H9 (cell line): Measurements from ENCODE around the gene GADD45A. TPM values are rescaled to one million over a fixed set of nuclear protein-coding genes. Genes with fewer than 3 reads are reported as not detected.

Source experiments
- DNase-seq: peaks from one replicate; pipeline ENCODE4 v3.0.0-alpha.2; 2017
- H2AFZ ChIP-seq: one replicate; pipeline ENCODE4 v1.6.1; 2013; ENCODE audit warnings: mild to moderate bottlenecking, low read length, control low read depth, moderate library complexity
- H2AK5ac ChIP-seq: 2 replicates; pipeline ENCODE4 v1.6.1; 2013; ENCODE audit warnings: low read length, control low read depth, mixed read lengths; ENCODE audit not compliant: insufficient read length
- H2BK120ac ChIP-seq: one replicate; pipeline ENCODE4 v1.6.1; 2013; ENCODE audit warnings: low read depth, mild to moderate bottlenecking, low read length, control low read depth, inconsistent platforms; ENCODE audit not compliant: poor library complexity, severe bottlenecking
- H2BK12ac ChIP-seq: 2 replicates; pipeline ENCODE4 v1.6.1; 2013; ENCODE audit warnings: low read length, control low read depth, mixed read lengths, low read depth; ENCODE audit not compliant: insufficient read length
- H2BK15ac ChIP-seq: 2 replicates; pipeline ENCODE4 v1.6.1; 2013; ENCODE audit warnings: low read depth, low read length, control low read depth
- H2BK20ac ChIP-seq: one replicate; pipeline ENCODE4 v1.6.1; 2013; ENCODE audit warnings: low read depth, mild to moderate bottlenecking, low read length, control low read depth, inconsistent platforms; ENCODE audit not compliant: poor library complexity, severe bottlenecking
- H2BK5ac ChIP-seq: 2 replicates; pipeline ENCODE4 v1.6.1; 2013; ENCODE audit warnings: low read length, control low read depth, mixed read lengths; ENCODE audit not compliant: insufficient read length
- H3K14ac ChIP-seq: 2 replicates; pipeline ENCODE4 v1.6.1; 2013; ENCODE audit warnings: low read length, control low read depth; ENCODE audit not compliant: insufficient read depth
- H3K18ac ChIP-seq: 2 replicates; pipeline ENCODE4 v1.6.1; 2013; ENCODE audit warnings: low read depth, mild to moderate bottlenecking, mixed read lengths, low read length, control low read depth; ENCODE audit not compliant: insufficient read length
- H3K23ac ChIP-seq: 2 replicates; pipeline ENCODE4 v1.6.1; 2013; ENCODE audit warnings: low read length, control low read depth, mixed read lengths, low read depth; ENCODE audit not compliant: insufficient read length
- H3K23me2 ChIP-seq: 2 replicates; pipeline ENCODE4 v1.6.1; 2013; ENCODE audit warnings: low read depth, mild to moderate bottlenecking, mixed read lengths, low read length, control low read depth; ENCODE audit not compliant: insufficient read length, poor library complexity, severe bottlenecking
- H3K27ac ChIP-seq: 2 replicates; pipeline ENCODE4 v1.5.1; 2013; ENCODE audit warnings: low read length, control low read depth, mixed read lengths, low read depth; ENCODE audit not compliant: insufficient read length
- H3K27me3 ChIP-seq: 2 replicates; pipeline ENCODE4 v1.6.1; 2013; ENCODE audit warnings: low read length, control low read depth, inconsistent platforms; ENCODE audit not compliant: insufficient read depth
- H3K4ac ChIP-seq: 2 replicates; pipeline ENCODE4 v1.6.1; 2013; ENCODE audit warnings: low read depth, mild to moderate bottlenecking, control low read depth, inconsistent platforms, low read length, moderate library complexity
- H3K4me1 ChIP-seq: 2 replicates; pipeline ENCODE4 v1.6.1; 2013; ENCODE audit warnings: low read length, control low read depth, inconsistent platforms; ENCODE audit not compliant: insufficient read depth
- H3K4me2 ChIP-seq: 2 replicates; pipeline ENCODE4 v1.6.1; 2013; ENCODE audit warnings: low read length, control low read depth, mixed read lengths; ENCODE audit not compliant: insufficient read length, insufficient read depth
- H3K56ac ChIP-seq: 2 replicates; pipeline ENCODE4 v1.6.1; 2013; ENCODE audit warnings: low read depth, mild to moderate bottlenecking, mixed read lengths, low read length, control low read depth; ENCODE audit not compliant: insufficient read length
- H3K79me1 ChIP-seq: 2 replicates; pipeline ENCODE4 v1.6.1; 2013; ENCODE audit warnings: low read depth, mild to moderate bottlenecking, moderate library complexity, low read length, control low read depth, inconsistent platforms; ENCODE audit not compliant: insufficient read depth, poor library complexity, severe bottlenecking
- H3K79me2 ChIP-seq: 2 replicates; pipeline ENCODE4 v1.6.1; 2013; ENCODE audit warnings: low read length, control low read depth, inconsistent platforms; ENCODE audit not compliant: insufficient read depth
- H3K9ac ChIP-seq: 2 replicates; pipeline ENCODE4 v1.6.1; 2013; ENCODE audit warnings: low read length, control low read depth, mixed read lengths; ENCODE audit not compliant: insufficient read length; ENCODE audit errors: extremely low read depth
- H3K9me3 ChIP-seq: one replicate; pipeline ENCODE4 v1.6.1; 2013; ENCODE audit warnings: low read depth, low read length, inconsistent platforms; ENCODE audit not compliant: control insufficient read depth
- H3T11ph ChIP-seq: one replicate; pipeline ENCODE4 v1.6.1; 2013; ENCODE audit warnings: mild to moderate bottlenecking, low read length, control low read depth, inconsistent platforms
- H4K20me1 ChIP-seq: one replicate; pipeline ENCODE4 v1.6.1; 2013; ENCODE audit not compliant: control insufficient read depth, insufficient read length, insufficient read depth
- H4K5ac ChIP-seq: 2 replicates; pipeline ENCODE4 v1.6.1; 2013; ENCODE audit warnings: low read depth, mild to moderate bottlenecking, mixed read lengths, low read length, control low read depth; ENCODE audit not compliant: insufficient read length
- H4K8ac ChIP-seq: replicated peaks from 2 replicates; pipeline ENCODE4 v1.6.1; 2013; ENCODE audit warnings: low read length, control low read depth, mixed read lengths, low read depth; ENCODE audit not compliant: insufficient read length
- H4K91ac ChIP-seq: 2 replicates; pipeline ENCODE4 v1.6.1; 2013; ENCODE audit warnings: low read depth, mild to moderate bottlenecking, moderate library complexity, mixed read lengths, low read length, control low read depth; ENCODE audit not compliant: insufficient read length
- H3K27ac Mint-ChIP-seq, 3 experiments: 2 replicates in 2 of 3; 3 replicates in 1 of 3; pipeline ENCODE4 v1.8.0; 2020 to 2021; ENCODE audit warnings: mixed read lengths in 3 of 3, mild to moderate bottlenecking in 1 of 3, moderate library complexity in 1 of 3
- H3K27me3 Mint-ChIP-seq: 2 replicates; pipeline ENCODE4 v1.8.0; 2021; ENCODE audit warnings: low read depth, mild to moderate bottlenecking, moderate library complexity, mixed read lengths
- H3K36me3 Mint-ChIP-seq, 3 experiments: 2 replicates in 2 of 3; 3 replicates in 1 of 3; pipeline ENCODE4 v1.8.0; 2020 to 2021; ENCODE audit warnings: low read depth in 3 of 3, mixed read lengths in 3 of 3; ENCODE audit not compliant: insufficient read depth in 1 of 3
- H3K4me1 Mint-ChIP-seq, 2 experiments: 2 replicates each; pipeline ENCODE4 v1.8.0; 2020; ENCODE audit warnings: mixed read lengths in 2 of 2
- H3K4me3 Mint-ChIP-seq, 2 experiments: 2 replicates in 1 of 2; 3 replicates in 1 of 2; pipeline ENCODE4 v1.8.0; 2020 to 2021; ENCODE audit warnings: mild to moderate bottlenecking in 2 of 2, mixed read lengths in 2 of 2, moderate library complexity in 1 of 2
- H3K9me3 Mint-ChIP-seq, 2 experiments: 2 replicates in 1 of 2; 3 replicates in 1 of 2; pipeline ENCODE4 v1.8.0; 2020; ENCODE audit warnings: mild to moderate bottlenecking in 2 of 2, mixed read lengths in 2 of 2, moderate library complexity in 1 of 2
- CTCF ChIP-seq: fragments of 200-600 bp; sonication (generic); conservative IDR thresholded peaks from 3 replicates; pipeline ENCODE4 v1.8.0; 2021; ENCODE audit warnings: antibody characterized with exemption, mild to moderate bottlenecking
- WGBS: extraction: QIAGEN DNeasy Blood & Tissue Kit; methylation state at CpG from one replicate; pipeline ENCODE4 v1.1.7; 2013; ENCODE audit warnings: missing lambda C conversion rate, low lambda C conversion rate, mixed read lengths; ENCODE audit not compliant: insufficient read length; ENCODE audit errors: extremely low coverage; 5-methylcytosine and 5-hydroxymethylcytosine counted together
- total RNA-seq: library from RNA; stranded (reverse); gene quantifications from 2 replicates; pipeline ENCODE4 v1.2.1, GENCODE V29; 2021

The GADD45A gene
- total RNA-seq, 1 experiment from 2014 or later = 22.8 TPM

GRCh38 chr1:67724928-67725560 is 40.0 kb downstream of the GADD45A start:
- H2BK12ac ChIP-seq = no peak overlapping the region
- H4K20me1 ChIP-seq = no peaks in the 10 kb centered on the region
- H4K8ac ChIP-seq = no peak overlapping the region
- H2AFZ ChIP-seq = no peak overlapping the region
- H3K23me2 ChIP-seq = no peaks in the 10 kb centered on the region
- H3T11ph ChIP-seq = no peak overlapping the region
- no peak overlapping the region for H2BK20ac ChIP-seq
- Mint-ChIP-seq H3K9me3 (no peaks in the 10 kb centered on the region), H3K4me3 (no peak overlapping the region), H3K27ac (no peak overlapping the region; a peak in 1 of 7 replicates), H3K36me3 (no peaks in the 10 kb centered on the region), H3K4me1 (peaks cover 8 to 13% of the 10 kb centered on the region in 2 experiments), H3K27me3 (no peaks in the 10 kb centered on the region)
- no peaks in the 10 kb centered on the region for H3K79me2 ChIP-seq
- H4K5ac ChIP-seq = no peak overlapping the region
- H3K4ac ChIP-seq = no peak overlapping the region
- H2BK15ac ChIP-seq = no peak overlapping the region
- no CpG with 5 or more reads among the region's 3 CpGs for WGBS
- no peaks in the 10 kb centered on the region for H3K9me3 ChIP-seq
- H3K4me1 ChIP-seq = peaks cover 3% of the 10 kb centered on the region
- H3K4me2 ChIP-seq = no peak overlapping the region
- H3K79me1 ChIP-seq = no peaks in the 10 kb centered on the region
- TF ChIP-seq CTCF = no peak
- no peak overlapping the region for H3K23ac ChIP-seq
- H3K18ac ChIP-seq = no peak overlapping the region
- no peak overlapping the region for H3K56ac ChIP-seq
- no peaks in the 10 kb centered on the region for H3K27me3 ChIP-seq
- DNase-seq = no peak
- H2BK5ac ChIP-seq = no peak overlapping the region
- H3K14ac ChIP-seq = no peak overlapping the region
- H2BK120ac ChIP-seq = no peak overlapping the region
- no peak overlapping the region for H4K91ac ChIP-seq
- H3K27ac ChIP-seq = no peak overlapping the region
- H3K9ac ChIP-seq = no peak overlapping the region
- no peak overlapping the region for H2AK5ac ChIP-seq
